ENCODE data around the gene PPP3R2. TPM values are rescaled to one million over a fixed set of nuclear protein-coding genes. Genes with fewer than 3 reads are reported as not detected.

Gene PPP3R2
- total and polyA plus RNA-seq, 2 experiments from 2014 or later, result not detected

GRCh38 chr9:101574731-101575333 is 19.9 kb downstream of the PPP3R2 start:
- DNase-seq (ENCODE audit: low spot score) (no peak), ATAC-seq (no peak)
- Histone ChIP-seq H3K4me2 (no peak overlapping the region), H4K20me1 (replicated peaks; ENCODE audit: insufficient read depth) (no peaks in the 10 kb centered on the region), H3K4me3 (no peak overlapping the region), H3K27me3 (ENCODE audit: insufficient read depth) (no peaks in the 10 kb centered on the region), H3K36me3 (ENCODE audit: insufficient read depth) (no peaks in the 10 kb centered on the region), H2AFZ (no peak overlapping the region), H3K9me2 (ENCODE audit: insufficient read depth) (peaks cover 8% of the 10 kb centered on the region), H3K79me2 (replicated peaks; ENCODE audit: insufficient read depth) (no peaks in the 10 kb centered on the region), H3K27ac (ENCODE audit: low read depth) (no peak overlapping the region), H3K4me1 (ENCODE audit: insufficient read depth) (peaks cover 34% of the 10 kb centered on the region), H3F3A (replicated peaks; ENCODE audit: low read depth) (no peaks in the 10 kb centered on the region)
- H3K27me3 Mint-ChIP-seq (ENCODE audit: insufficient read depth, low read depth, poor library complexity), result peaks cover 5% of the 10 kb centered on the region
- no peak for TF ChIP-seq NANOG (IDR thresholded peaks at IDR 0.05; ENCODE audit: borderline replicate concordance)
- TF ChIP-seq CREB1 (CRISPR knock-in tag; IDR thresholded peaks at IDR 0.05; ENCODE audit: low read depth), result no peak
- no peak for TF ChIP-seq ZNF114 (CRISPR knock-in tag; IDR thresholded peaks at IDR 0.05)
- no peaks in the 10 kb centered on the region; the same call in 2 of the 3 replicates for H3K36me3 Mint-ChIP-seq (ENCODE audit: low read depth)
- H3K4me1 Mint-ChIP-seq, result peaks cover 36% of the 10 kb centered on the region
- no peaks in the 10 kb centered on the region for H3K9me3 Mint-ChIP-seq
- H3K4me3 Mint-ChIP-seq, result no peak overlapping the region
- H3K27ac Mint-ChIP-seq, result no peak overlapping the region

DNA sequence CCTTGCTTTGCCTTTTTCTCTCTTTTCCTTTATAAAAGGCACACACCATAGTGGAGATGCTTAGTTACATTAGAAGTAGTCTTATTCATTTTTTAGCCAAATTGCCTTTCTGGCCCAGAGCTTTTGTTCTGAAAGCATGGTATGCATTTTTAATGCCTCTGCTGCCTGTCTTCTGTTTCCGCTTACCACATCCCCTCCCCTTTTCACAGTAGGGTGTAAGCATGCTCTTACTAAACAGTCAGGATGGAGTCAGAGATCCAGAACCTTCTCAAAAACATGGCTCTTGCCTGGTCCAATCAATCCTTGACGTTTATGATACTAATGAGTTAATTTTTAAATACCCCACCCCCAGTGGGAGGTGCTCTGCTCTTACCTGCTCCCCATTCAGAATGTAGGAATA is 22.5 kb downstream of the PPP3R2 start:
- Histone ChIP-seq H3K27ac (ENCODE audit: low read depth) (no peak overlapping the region; the same call in 1 of the 2 replicates), H3K4me3 (no peak overlapping the region), H3K9me2 (ENCODE audit: insufficient read depth) (peaks cover 8% of the 10 kb centered on the region), H3K79me2 (replicated peaks; ENCODE audit: insufficient read depth) (no peaks in the 10 kb centered on the region), H3K27me3 (ENCODE audit: insufficient read depth) (no peaks in the 10 kb centered on the region), H4K20me1 (replicated peaks; ENCODE audit: insufficient read depth) (no peaks in the 10 kb centered on the region), H3F3A (replicated peaks; ENCODE audit: low read depth) (no peaks in the 10 kb centered on the region), H3K4me2 (peak overlapping the region; percentile 45; the same call in 1 of the 2 replicates), H2AFZ (no peak overlapping the region), H3K36me3 (ENCODE audit: insufficient read depth) (no peaks in the 10 kb centered on the region), H3K4me1 (ENCODE audit: insufficient read depth) (peaks cover 38% of the 10 kb centered on the region)
- no peaks in the 10 kb centered on the region for H3K9me3 Mint-ChIP-seq
- H3K27ac Mint-ChIP-seq, result peak overlapping the region; percentile 49; the same call in 1 of the 2 replicates
- peaks cover 5% of the 10 kb centered on the region for H3K27me3 Mint-ChIP-seq (ENCODE audit: insufficient read depth, low read depth, poor library complexity)
- DNase-seq (ENCODE audit: low spot score) (peak; percentile 20), ATAC-seq (peak; percentile 57)
- peaks cover 7% of the 10 kb centered on the region for H3K36me3 Mint-ChIP-seq (ENCODE audit: low read depth)
- H3K4me1 Mint-ChIP-seq, result peaks cover 28% of the 10 kb centered on the region
- H3K4me3 Mint-ChIP-seq, result no peak overlapping the region
- TF ChIP-seq, protein P1, sequence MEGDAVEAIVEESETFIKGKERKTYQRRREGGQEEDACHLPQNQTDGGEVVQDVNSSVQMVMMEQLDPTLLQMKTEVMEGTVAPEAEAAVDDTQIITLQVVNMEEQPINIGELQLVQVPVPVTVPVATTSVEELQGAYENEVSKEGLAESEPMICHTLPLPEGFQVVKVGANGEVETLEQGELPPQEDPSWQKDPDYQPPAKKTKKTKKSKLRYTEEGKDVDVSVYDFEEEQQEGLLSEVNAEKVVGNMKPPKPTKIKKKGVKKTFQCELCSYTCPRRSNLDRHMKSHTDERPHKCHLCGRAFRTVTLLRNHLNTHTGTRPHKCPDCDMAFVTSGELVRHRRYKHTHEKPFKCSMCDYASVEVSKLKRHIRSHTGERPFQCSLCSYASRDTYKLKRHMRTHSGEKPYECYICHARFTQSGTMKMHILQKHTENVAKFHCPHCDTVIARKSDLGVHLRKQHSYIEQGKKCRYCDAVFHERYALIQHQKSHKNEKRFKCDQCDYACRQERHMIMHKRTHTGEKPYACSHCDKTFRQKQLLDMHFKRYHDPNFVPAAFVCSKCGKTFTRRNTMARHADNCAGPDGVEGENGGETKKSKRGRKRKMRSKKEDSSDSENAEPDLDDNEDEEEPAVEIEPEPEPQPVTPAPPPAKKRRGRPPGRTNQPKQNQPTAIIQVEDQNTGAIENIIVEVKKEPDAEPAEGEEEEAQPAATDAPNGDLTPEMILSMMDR (conservative IDR thresholded peaks at IDR 0.05; ENCODE audit: low read depth in 2 of 2), result no peak
- TF ChIP-seq STAT1 (IDR thresholded peaks at IDR 0.05; ENCODE audit: unreplicated experiment) (no peak), POLR2AphosphoS5 (IDR thresholded peaks at IDR 0.05; ENCODE audit: low read depth) (no peak), ZNF114 (CRISPR knock-in tag; IDR thresholded peaks at IDR 0.05) (no peak), JUNB (IDR thresholded peaks at IDR 0.05; ENCODE audit: unreplicated experiment) (no peak), REST (IDR thresholded peaks at IDR 0.05; ENCODE audit: unreplicated experiment) (no peak), NANOG (IDR thresholded peaks at IDR 0.05; ENCODE audit: borderline replicate concordance) (no peak), EZH2 (IDR thresholded peaks at IDR 0.05; ENCODE audit: low read depth, unreplicated experiment) (no peak)
- TF ChIP-seq, protein P2, sequence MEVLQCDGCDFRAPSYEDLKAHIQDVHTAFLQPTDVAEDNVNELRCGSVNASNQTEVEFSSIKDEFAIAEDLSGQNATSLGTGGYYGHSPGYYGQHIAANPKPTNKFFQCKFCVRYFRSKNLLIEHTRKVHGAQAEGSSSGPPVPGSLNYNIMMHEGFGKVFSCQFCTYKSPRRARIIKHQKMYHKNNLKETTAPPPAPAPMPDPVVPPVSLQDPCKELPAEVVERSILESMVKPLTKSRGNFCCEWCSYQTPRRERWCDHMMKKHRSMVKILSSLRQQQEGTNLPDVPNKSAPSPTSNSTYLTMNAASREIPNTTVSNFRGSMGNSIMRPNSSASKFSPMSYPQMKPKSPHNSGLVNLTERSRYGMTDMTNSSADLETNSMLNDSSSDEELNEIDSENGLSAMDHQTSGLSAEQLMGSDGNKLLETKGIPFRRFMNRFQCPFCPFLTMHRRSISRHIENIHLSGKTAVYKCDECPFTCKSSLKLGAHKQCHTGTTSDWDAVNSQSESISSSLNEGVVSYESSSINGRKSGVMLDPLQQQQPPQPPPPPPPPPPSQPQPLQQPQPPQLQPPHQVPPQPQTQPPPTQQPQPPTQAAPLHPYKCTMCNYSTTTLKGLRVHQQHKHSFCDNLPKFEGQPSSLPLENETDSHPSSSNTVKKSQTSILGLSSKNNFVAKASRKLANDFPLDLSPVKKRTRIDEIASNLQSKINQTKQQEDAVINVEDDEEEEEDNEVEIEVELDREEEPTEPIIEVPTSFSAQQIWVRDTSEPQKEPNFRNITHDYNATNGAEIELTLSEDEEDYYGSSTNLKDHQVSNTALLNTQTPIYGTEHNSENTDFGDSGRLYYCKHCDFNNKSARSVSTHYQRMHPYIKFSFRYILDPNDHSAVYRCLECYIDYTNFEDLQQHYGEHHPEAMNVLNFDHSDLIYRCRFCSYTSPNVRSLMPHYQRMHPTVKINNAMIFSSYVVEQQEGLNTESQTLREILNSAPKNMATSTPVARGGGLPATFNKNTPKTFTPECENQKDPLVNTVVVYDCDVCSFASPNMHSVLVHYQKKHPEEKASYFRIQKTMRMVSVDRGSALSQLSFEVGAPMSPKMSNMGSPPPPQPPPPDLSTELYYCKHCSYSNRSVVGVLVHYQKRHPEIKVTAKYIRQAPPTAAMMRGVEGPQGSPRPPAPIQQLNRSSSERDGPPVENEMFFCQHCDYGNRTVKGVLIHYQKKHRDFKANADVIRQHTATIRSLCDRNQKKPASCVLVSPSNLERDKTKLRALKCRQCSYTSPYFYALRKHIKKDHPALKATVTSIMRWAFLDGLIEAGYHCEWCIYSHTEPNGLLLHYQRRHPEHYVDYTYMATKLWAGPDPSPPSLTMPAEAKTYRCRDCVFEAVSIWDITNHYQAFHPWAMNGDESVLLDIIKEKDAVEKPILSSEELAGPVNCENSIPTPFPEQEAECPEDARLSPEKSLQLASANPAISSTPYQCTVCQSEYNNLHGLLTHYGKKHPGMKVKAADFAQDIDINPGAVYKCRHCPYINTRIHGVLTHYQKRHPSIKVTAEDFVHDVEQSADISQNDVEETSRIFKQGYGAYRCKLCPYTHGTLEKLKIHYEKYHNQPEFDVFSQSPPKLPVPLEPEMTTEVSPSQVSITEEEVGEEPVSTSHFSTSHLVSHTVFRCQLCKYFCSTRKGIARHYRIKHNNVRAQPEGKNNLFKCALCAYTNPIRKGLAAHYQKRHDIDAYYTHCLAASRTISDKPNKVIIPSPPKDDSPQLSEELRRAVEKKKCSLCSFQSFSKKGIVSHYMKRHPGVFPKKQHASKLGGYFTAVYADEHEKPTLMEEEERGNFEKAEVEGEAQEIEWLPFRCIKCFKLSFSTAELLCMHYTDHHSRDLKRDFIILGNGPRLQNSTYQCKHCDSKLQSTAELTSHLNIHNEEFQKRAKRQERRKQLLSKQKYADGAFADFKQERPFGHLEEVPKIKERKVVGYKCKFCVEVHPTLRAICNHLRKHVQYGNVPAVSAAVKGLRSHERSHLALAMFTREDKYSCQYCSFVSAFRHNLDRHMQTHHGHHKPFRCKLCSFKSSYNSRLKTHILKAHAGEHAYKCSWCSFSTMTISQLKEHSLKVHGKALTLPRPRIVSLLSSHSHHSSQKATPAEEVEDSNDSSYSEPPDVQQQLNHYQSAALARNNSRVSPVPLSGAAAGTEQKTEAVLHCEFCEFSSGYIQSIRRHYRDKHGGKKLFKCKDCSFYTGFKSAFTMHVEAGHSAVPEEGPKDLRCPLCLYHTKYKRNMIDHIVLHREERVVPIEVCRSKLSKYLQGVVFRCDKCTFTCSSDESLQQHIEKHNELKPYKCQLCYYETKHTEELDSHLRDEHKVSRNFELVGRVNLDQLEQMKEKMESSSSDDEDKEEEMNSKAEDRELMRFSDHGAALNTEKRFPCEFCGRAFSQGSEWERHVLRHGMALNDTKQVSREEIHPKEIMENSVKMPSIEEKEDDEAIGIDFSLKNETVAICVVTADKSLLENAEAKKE (CRISPR knock-in tag; IDR thresholded peaks at IDR 0.05), result no peak
